Fibroblast of the conjunctiva (primary cell): ENCODE data around the gene NEK6.

Source experiments
- DNase-seq: peaks from one replicate; pipeline ENCODE4 v3.0.0-alpha.2; 2010; ENCODE audit warnings: low read depth

Gene NEK6

GRCh38 chr9:124373851-124374250 lies 116.1 kb downstream of the NEK6 start:
- DNase-seq, result no peak

GRCh38 chr9:124375726-124376125 lies 118.0 kb downstream of the NEK6 start:
- no peak for DNase-seq

GRCh38 chr9:124376329-124376728 lies 118.6 kb downstream of the NEK6 start:
- DNase-seq, result no peak

GRCh38 chr9:124377551-124378406 lies 120.0 kb downstream of the NEK6 start:
- no peak for DNase-seq

- DNase-seq, result no peak
Measured at GRCh38 chr9:124381170-124381945, 123.6 kb downstream of the NEK6 start.

GRCh38 chr9:124384210-124384609 lies 126.5 kb downstream of the NEK6 start:
- no peak for DNase-seq

GRCh38 chr9:124384846-124385245 lies 127.1 kb downstream of the NEK6 start:
- no peak for DNase-seq

- DNase-seq, result no peak
Measured at GRCh38 chr9:124385623-124386022, 127.9 kb downstream of the NEK6 start.

GRCh38 chr9:124386201-124386600 lies 128.5 kb downstream of the NEK6 start:
- no peak for DNase-seq

- no peak for DNase-seq
Measured at GRCh38 chr9:124388275-124389048, 130.7 kb downstream of the NEK6 start.

- DNase-seq, result no peak
Measured at GRCh38 chr9:124389146-124389939, 131.6 kb downstream of the NEK6 start.

- DNase-seq, result no peak
Measured at GRCh38 chr9:124390794-124391658, 133.3 kb downstream of the NEK6 start.

- DNase-seq, result no peak
Measured at GRCh38 chr9:124392254-124392870, 134.6 kb downstream of the NEK6 start.

- DNase-seq, result peak; percentile 64
Measured at GRCh38 chr9:124392871-124393460, 135.2 kb downstream of the NEK6 start.

GRCh38 chr9:124394167-124394566 lies 136.4 kb downstream of the NEK6 start:
- no peak for DNase-seq

- DNase-seq, result no peak
Measured at GRCh38 chr9:124394596-124394995, 136.8 kb downstream of the NEK6 start.

- no peak for DNase-seq
Measured at GRCh38 chr9:124395826-124396225, 138.1 kb downstream of the NEK6 start.

- DNase-seq, result no peak
Measured at GRCh38 chr9:124398191-124398935, 140.6 kb downstream of the NEK6 start.
